Keratinocyte (primary cell): Measurements from ENCODE around the gene LUZP1.

Experiments
- CTCF ChIP-seq, 3 experiments: IDR thresholded peaks in 1 of 3; conservative IDR thresholded peaks in 1 of 3; optimal IDR thresholded peaks in 1 of 3; 2 replicates in 2 of 3; 3 replicates in 1 of 3; pipeline versions ENCODE3 to v1.5.1; 2011; ENCODE audit warnings: low read length in 3 of 3, mild to moderate bottlenecking in 3 of 3, moderate library complexity in 2 of 3, control low read depth in 1 of 3, inconsistent platforms in 1 of 3; ENCODE audit not compliant: insufficient read depth in 2 of 3; ENCODE audit errors: extremely low read depth in 1 of 3
- EZH2 ChIP-seq: IDR thresholded peaks from one replicate; pipeline ENCODE4 v1.6.1; 2012; ENCODE audit warnings: inconsistent platforms, mild to moderate bottlenecking, low read length, moderate library complexity

DNA sequence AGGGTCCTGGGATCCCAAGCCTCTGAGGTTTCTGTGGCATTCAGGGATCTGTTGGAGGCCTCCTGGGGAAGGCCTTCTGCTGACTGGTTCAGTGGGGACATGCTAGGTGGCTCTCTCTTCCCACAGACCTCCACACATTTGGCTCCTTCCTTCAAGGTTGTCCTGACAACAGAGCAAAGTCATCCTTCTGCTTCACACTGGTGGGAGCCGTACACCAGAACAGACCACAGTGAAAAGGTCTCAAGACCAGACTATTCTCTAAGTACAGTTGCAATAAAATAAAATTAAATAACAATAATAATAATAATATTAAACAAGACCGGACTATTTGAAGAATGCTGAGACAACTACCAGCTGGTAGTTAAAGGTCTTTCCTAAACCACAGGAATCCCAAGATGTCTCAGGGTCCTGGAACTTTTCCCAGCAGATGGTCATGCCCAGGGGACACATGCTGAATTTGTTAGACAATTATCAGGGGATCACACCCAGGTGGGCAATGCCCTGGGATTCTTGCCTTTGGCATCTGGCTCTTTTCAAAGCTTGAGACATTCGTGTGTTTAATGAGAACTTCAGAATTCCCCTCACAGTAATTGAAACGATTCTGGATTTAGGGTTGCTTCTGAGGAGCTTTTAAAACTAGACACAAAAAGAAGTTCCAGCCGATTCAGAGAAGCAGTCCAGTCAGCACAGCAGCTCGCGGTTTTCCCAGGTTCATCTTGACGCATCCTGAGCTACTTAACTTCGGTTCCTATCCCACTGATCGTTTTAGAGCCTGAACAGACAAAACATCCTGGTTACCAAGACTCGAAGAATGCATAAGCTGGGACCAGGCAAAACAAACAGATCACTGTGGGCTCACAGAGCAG, 25.7 kb upstream of the LUZP1 start:
- TF ChIP-seq CTCF (optimal IDR thresholded peaks at IDR 0.05 in 1 of 3, IDR thresholded peaks at IDR 0.05 in 1 of 3, conservative IDR thresholded peaks at IDR 0.05 in 1 of 3; ENCODE audit: extremely low read depth in 1 of 3, insufficient read depth in 2 of 3, low read length in 3 of 3) (no peak), EZH2 (no peak)
